ENCODE results near the gene NEURL1B. TPM values are rescaled to one million over a fixed set of nuclear protein-coding genes. Genes with fewer than 3 reads are reported as not detected.
A peak's percentile ranks its signal among the peaks of the same experiment; 100 is the strongest.
"Not testable (repeated sequence)": the region's sequence is repeated elsewhere in the genome, so short reads cannot be mapped to it uniquely, and the experiment has no call there.

NEURL1B gene
- total RNA-seq, 1 donor from 2014 or later, result 30.9 TPM

GRCh38 chr5:172707285-172708182 is 66.5 kb downstream of the NEURL1B start:
- DNase-seq (ENCODE audit: extremely low spot score in 2 of 2), result no peak
- Histone ChIP-seq H3K4me3 (no peak overlapping the region), H3K4me1 (no peaks in the 10 kb centered on the region), H3K36me3 (no peaks in the 10 kb centered on the region), H3K27ac (no peak overlapping the region), H3K27me3 (no peaks in the 10 kb centered on the region), H3K9me3 (no peaks in the 10 kb centered on the region)
- TF ChIP-seq POLR2AphosphoS5 (IDR thresholded peaks at IDR 0.05; ENCODE audit: insufficient read depth in 1 of 2, low read depth in 1 of 2) (no peak), CTCF (IDR thresholded peaks at IDR 0.05) (peak in 2 of 3 experiments; percentile 10 to 17)
- intact Hi-C loops (cut with DNase I), result no loop called here

GRCh38 chr5:172708183-172708505 is 67.1 kb downstream of the NEURL1B start:
- DNase-seq (ENCODE audit: extremely low spot score in 2 of 2), result no peak
- intact Hi-C loops (cut with DNase I), result no loop called here

GRCh38 chr5:172710676-172711075 is 69.6 kb downstream of the NEURL1B start:
- Histone ChIP-seq H3K4me3 (no peak overlapping the region), H3K27ac (no peak overlapping the region), H3K9me3 (no peaks in the 10 kb centered on the region), H3K4me1 (peaks cover 19% of the 10 kb centered on the region), H3K27me3 (no peaks in the 10 kb centered on the region), H3K36me3 (no peaks in the 10 kb centered on the region)
- intact Hi-C loops (cut with DNase I), result loop anchor here (10.0 kb wide), 2 partner anchors 194 to 434 kb away; partner anchors contain the start of gene BNIP1
- no peak for DNase-seq (ENCODE audit: extremely low spot score in 2 of 2)
- no peak for TF ChIP-seq POLR2AphosphoS5 (IDR thresholded peaks at IDR 0.05; ENCODE audit: insufficient read depth in 1 of 2, low read depth in 1 of 2)
- no peak for TF ChIP-seq POLR2A (IDR thresholded peaks at IDR 0.05)
- TF ChIP-seq CTCF (IDR thresholded peaks at IDR 0.05), result no peak

More at GRCh38 chr5:172708183-172708505, 67.1 kb downstream of the NEURL1B start:
- H3K27ac ChIP-seq, result no peak overlapping the region
- H3K4me3 ChIP-seq, result no peak overlapping the region
- no peaks in the 10 kb centered on the region for H3K36me3 ChIP-seq
- H3K4me1 ChIP-seq, result peaks cover 2% of the 10 kb centered on the region
- no peak for TF ChIP-seq POLR2AphosphoS5 (IDR thresholded peaks at IDR 0.05; ENCODE audit: insufficient read depth in 1 of 2, low read depth in 1 of 2)
- no peak for TF ChIP-seq POLR2A (IDR thresholded peaks at IDR 0.05)
- TF ChIP-seq CTCF (IDR thresholded peaks at IDR 0.05), result no peak
- H3K9me3 ChIP-seq, result no peaks in the 10 kb centered on the region
- no peaks in the 10 kb centered on the region for H3K27me3 ChIP-seq

- H3K36me3 ChIP-seq; H3K27ac ChIP-seq; H3K4me3 ChIP-seq; DNase-seq (ENCODE audit: extremely low spot score in 2 of 2); H3K9me3 ChIP-seq; H3K27me3 ChIP-seq: not testable (repeated sequence)
- intact Hi-C loops (cut with DNase I), result loop anchor here (10.0 kb wide), 2 partner anchors 193 to 433 kb away; partner anchors contain the start of gene BNIP1
- H3K4me1 ChIP-seq, result peaks cover 23% of the 10 kb centered on the region
Observed at GRCh38 chr5:172711321-172711861, 70.3 kb downstream of the NEURL1B start.

GRCh38 chr5:172712610-172713009 is 71.5 kb downstream of the NEURL1B start:
- Histone ChIP-seq H3K36me3 (no peaks in the 10 kb centered on the region), H3K4me1 (peaks cover 34% of the 10 kb centered on the region), H3K27ac (no peak overlapping the region), H3K4me3 (no peak overlapping the region), H3K9me3 (no peaks in the 10 kb centered on the region), H3K27me3 (no peaks in the 10 kb centered on the region)
- TF ChIP-seq POLR2A (IDR thresholded peaks at IDR 0.05) (no peak), POLR2AphosphoS5 (IDR thresholded peaks at IDR 0.05; ENCODE audit: insufficient read depth in 1 of 2, low read depth in 1 of 2) (no peak), CTCF (IDR thresholded peaks at IDR 0.05) (no peak)
- no peak for DNase-seq (ENCODE audit: extremely low spot score in 2 of 2)
- intact Hi-C loops (cut with DNase I), result loop anchor here (1.0 to 10.0 kb wide), 3 partner anchors 192 to 432 kb away; partner anchors contain the start of gene BNIP1
